GM13976 (cell line): ENCODE measurements around the gene GRID1.

Source experiments
- DNase-seq: peaks from one replicate; pipeline ENCODE4 v3.0.0; 2012; ENCODE audit warnings: low spot score
- CTCF ChIP-seq: IDR thresholded peaks from 2 replicates; pipeline ENCODE4 v1.5.1; 2012; ENCODE audit warnings: borderline replicate concordance, mild to moderate bottlenecking; ENCODE audit not compliant: insufficient read depth; ENCODE audit errors: extremely low read depth, missing control alignments, control extremely low read depth
- in situ Hi-C: fragments of 300-500 bp; cut with MboI; formaldehyde crosslinking; loops from one replicate; pipeline ENCODE4 v1.12.0; 2022; ENCODE audit warnings: low sequenced_read_pairs, mixed read lengths, inconsistent platforms; ENCODE audit not compliant: unreplicated experiment

The GRID1 gene

GRCh38 chr10:86124734-86125133 is 241.9 kb downstream of the GRID1 start:
- no peak for DNase-seq
- TF ChIP-seq CTCF, result no peak
- in situ Hi-C loops, result no loop called here

- no peak for TF ChIP-seq CTCF
- in situ Hi-C loops, result no loop called here
- no peak for DNase-seq
These were observed 242.9 kb downstream of the GRID1 start for GRCh38 chr10:86123715-86124114.

- no peak for TF ChIP-seq CTCF
- in situ Hi-C loops, result no loop called here
- no peak for DNase-seq
These were observed 243.3 kb downstream of the GRID1 start for GRCh38 chr10:86123304-86123703.

GRCh38 chr10:86122646-86123045 is 243.9 kb downstream of the GRID1 start:
- in situ Hi-C loops, result no loop called here

GRCh38 chr10:86121200-86121599 is 245.4 kb downstream of the GRID1 start:
- DNase-seq, result no peak
- no peak for TF ChIP-seq CTCF
- in situ Hi-C loops, result no loop called here

More at GRCh38 chr10:86122646-86123045, 243.9 kb downstream of the GRID1 start:
- no peak for DNase-seq
- no peak for TF ChIP-seq CTCF

GRCh38 chr10:86117051-86117450 is 249.5 kb downstream of the GRID1 start:
- in situ Hi-C loops, result no loop called here
- DNase-seq, result no peak
- TF ChIP-seq CTCF, result no peak

GRCh38 chr10:86113983-86114382 is 252.6 kb downstream of the GRID1 start:
- DNase-seq, result no peak
- no peak for TF ChIP-seq CTCF
- in situ Hi-C loops, result no loop called here
